Peyer's patch (tissue), 4 donors: Measurements from ENCODE around the gene WDR44. TPM values are rescaled to one million over a fixed set of nuclear protein-coding genes. Genes with fewer than 3 reads are reported as not detected.
"Not testable (repeated sequence)": the region's sequence is repeated elsewhere in the genome, so short reads cannot be mapped to it uniquely, and the experiment has no call there.

Experiments
- DNase-seq, 3 donors: peaks; one replicate each; pipeline ENCODE4 v3.0.0-alpha.2; 2017 to 2019
- H3K27ac ChIP-seq, 4 donors: fragments of 200-600 bp; sonication (generic); one replicate each; pipeline ENCODE4 v1.5.1; 2016 to 2019
- H3K27me3 ChIP-seq, 2 donors: fragments of 200-600 bp; sonication (generic); one replicate each; pipeline ENCODE4 v1.5.1; 2019
- H3K36me3 ChIP-seq, 3 donors: fragments of 200-600 bp; sonication (generic); one replicate each; pipeline ENCODE4 v1.5.1; 2016 to 2019
- H3K4me1 ChIP-seq, 4 donors: fragments of 200-600 bp; sonication (generic); one replicate each; pipeline ENCODE4 v1.5.1; 2016 to 2019
- H3K4me3 ChIP-seq, 4 donors: fragments of 200-600 bp; sonication (generic); 1 replicate in 3 of 4; 2 replicates in 1 of 4; pipeline ENCODE4 v1.5.1; 2016 to 2019; ENCODE audit warnings: mild to moderate bottlenecking in 1 of 4
- H3K9me3 ChIP-seq, 4 donors: fragments of 200-600 bp; sonication (generic); one replicate each; pipeline ENCODE4 v1.5.1; 2016 to 2019; ENCODE audit warnings: mild to moderate bottlenecking in 1 of 4
- POLR2A ChIP-seq, 2 donors: fragments of 450-650 bp; IDR thresholded peaks; one replicate each; pipeline ENCODE4 v1.5.1; 2017; ENCODE audit warnings: antibody characterized with exemption in 2 of 2, mild to moderate bottlenecking in 2 of 2, moderate library complexity in 2 of 2
- total RNA-seq, 4 donors: library from RNA; depleted of rRNA; stranded (reverse); fragments of >200 nt; gene quantifications; one replicate each; pipeline ENCODE4 v1.1.0, GENCODE V29; 2016
- TF ChIP-seq, protein P1 (sequence below), 6 experiments: fragments of 450-650 bp in 4 of 6; fragments of 200-600 bp in 2 of 6; sonication (generic) in 1 of 6; IDR thresholded peaks; one replicate each; pipeline ENCODE4 v1.5.1; 2017 to 2019; ENCODE audit warnings: antibody characterized with exemption in 6 of 6, mild to moderate bottlenecking in 3 of 6, moderate library complexity in 1 of 6

WDR44 gene
- total RNA-seq, 4 donors from 2014 or later = 11.8 to 35.5 (median 18.6) TPM

DNA sequence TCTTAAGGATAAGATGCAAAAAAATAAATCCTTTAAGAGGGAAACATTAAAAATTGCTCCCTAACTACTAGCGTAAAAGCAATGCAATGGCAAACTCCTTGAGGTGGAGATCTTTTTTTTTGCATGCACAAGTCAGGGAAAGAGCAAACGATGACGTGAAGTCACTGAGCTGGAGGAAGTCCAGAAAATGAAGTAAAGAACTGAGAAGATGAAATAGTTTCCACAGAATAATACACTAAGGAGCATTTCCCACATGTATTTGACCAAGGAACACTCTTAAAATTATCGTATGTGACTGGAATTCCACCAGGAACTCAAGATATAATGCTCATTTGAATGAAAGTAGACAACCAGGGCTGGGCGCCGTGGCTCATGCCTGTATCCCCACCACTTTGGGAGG is 128.7 kb downstream of the WDR44 start:
- H3K27ac ChIP-seq = no peak overlapping the region
- no peaks in the 10 kb centered on the region for H3K4me1 ChIP-seq
- no peaks in the 10 kb centered on the region for H3K9me3 ChIP-seq
- TF ChIP-seq, protein P1, sequence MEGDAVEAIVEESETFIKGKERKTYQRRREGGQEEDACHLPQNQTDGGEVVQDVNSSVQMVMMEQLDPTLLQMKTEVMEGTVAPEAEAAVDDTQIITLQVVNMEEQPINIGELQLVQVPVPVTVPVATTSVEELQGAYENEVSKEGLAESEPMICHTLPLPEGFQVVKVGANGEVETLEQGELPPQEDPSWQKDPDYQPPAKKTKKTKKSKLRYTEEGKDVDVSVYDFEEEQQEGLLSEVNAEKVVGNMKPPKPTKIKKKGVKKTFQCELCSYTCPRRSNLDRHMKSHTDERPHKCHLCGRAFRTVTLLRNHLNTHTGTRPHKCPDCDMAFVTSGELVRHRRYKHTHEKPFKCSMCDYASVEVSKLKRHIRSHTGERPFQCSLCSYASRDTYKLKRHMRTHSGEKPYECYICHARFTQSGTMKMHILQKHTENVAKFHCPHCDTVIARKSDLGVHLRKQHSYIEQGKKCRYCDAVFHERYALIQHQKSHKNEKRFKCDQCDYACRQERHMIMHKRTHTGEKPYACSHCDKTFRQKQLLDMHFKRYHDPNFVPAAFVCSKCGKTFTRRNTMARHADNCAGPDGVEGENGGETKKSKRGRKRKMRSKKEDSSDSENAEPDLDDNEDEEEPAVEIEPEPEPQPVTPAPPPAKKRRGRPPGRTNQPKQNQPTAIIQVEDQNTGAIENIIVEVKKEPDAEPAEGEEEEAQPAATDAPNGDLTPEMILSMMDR (IDR thresholded peaks at IDR 0.05) = no peak
- no peak for TF ChIP-seq POLR2A (IDR thresholded peaks at IDR 0.05)
- no peaks in the 10 kb centered on the region for H3K27me3 ChIP-seq
- no peak overlapping the region for H3K4me3 ChIP-seq
- no peak for DNase-seq
- no peaks in the 10 kb centered on the region for H3K36me3 ChIP-seq

DNA sequence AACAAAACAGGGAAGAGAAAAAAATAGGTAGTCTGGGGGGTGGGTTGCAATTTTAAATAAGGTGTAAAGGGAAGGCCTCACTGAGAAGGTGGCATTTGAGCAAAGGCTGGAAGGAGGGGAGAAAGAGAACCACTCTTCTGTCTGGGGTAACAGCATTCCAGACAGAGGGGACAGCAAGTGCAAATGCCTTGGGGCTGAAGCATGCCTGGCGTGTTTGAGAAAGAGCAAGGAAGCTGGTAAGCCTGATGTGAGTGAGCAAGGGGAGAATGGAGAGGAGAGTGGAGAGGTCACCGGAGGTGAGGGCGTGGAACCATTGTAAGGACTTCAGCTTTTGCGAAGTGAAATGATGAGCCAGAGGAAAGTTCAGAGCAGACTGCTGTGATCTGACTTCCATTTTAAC is 130.0 kb downstream of the WDR44 start:
- Histone ChIP-seq H3K4me1 (no peaks in the 10 kb centered on the region), H3K4me3 (no peak overlapping the region), H3K27me3 (no peaks in the 10 kb centered on the region), H3K9me3 (no peaks in the 10 kb centered on the region), H3K36me3 (no peaks in the 10 kb centered on the region), H3K27ac (no peak overlapping the region)
- no peak for DNase-seq
- TF ChIP-seq, protein P1 (IDR thresholded peaks at IDR 0.05) = no peak
- TF ChIP-seq POLR2A (IDR thresholded peaks at IDR 0.05) = no peak

DNA sequence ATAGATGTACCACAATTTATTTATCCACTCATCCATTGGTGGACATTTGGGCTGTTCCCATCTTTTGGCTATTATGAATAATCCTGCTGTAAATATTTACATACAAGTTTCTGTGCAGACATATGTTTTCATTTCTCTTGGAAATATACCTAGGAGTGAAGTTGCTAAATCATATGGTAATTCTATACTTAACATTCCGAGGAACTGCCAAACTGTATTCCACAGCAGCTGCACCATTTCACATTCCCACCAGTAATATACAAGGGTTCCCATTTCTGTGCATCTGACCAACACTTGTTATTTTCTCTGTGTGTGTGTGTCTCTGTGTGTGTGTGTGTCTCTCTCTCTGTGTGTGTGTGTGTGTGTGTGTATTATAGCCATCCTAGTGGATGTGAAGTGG is 134.3 kb downstream of the WDR44 start:
- TF ChIP-seq, protein P1 (IDR thresholded peaks at IDR 0.05) = no peak
- no peak for TF ChIP-seq POLR2A (IDR thresholded peaks at IDR 0.05)
- Histone ChIP-seq H3K27ac (no peak overlapping the region), H3K27me3 (no peaks in the 10 kb centered on the region), H3K9me3 (no peaks in the 10 kb centered on the region), H3K36me3 (no peaks in the 10 kb centered on the region), H3K4me1 (no peaks in the 10 kb centered on the region), H3K4me3 (no peak overlapping the region)
- DNase-seq = no peak

DNA sequence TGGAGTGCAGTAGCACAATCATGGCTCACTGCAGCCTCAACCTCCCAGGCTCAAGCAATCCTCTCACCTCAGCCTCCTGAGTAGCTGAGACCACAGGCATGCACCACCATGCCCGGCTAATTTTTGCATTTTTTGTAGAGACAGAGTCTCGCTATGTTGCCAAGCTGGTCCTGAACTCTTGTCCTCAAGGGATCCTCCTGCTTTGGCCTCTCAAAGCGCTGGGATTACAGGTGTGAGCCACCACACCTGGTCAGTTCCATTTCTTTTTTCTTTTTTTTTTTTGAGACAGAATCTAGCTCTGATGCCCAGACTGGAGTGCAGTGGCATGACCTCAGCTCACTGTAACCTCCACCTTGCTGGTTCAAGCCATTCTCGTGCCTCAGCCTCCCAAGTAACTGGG is 136.5 kb downstream of the WDR44 start:
- not testable (repeated sequence) for H3K9me3 ChIP-seq, H3K4me3 ChIP-seq, H3K36me3 ChIP-seq, H3K27ac ChIP-seq, H3K27me3 ChIP-seq, DNase-seq, H3K4me1 ChIP-seq

DNA sequence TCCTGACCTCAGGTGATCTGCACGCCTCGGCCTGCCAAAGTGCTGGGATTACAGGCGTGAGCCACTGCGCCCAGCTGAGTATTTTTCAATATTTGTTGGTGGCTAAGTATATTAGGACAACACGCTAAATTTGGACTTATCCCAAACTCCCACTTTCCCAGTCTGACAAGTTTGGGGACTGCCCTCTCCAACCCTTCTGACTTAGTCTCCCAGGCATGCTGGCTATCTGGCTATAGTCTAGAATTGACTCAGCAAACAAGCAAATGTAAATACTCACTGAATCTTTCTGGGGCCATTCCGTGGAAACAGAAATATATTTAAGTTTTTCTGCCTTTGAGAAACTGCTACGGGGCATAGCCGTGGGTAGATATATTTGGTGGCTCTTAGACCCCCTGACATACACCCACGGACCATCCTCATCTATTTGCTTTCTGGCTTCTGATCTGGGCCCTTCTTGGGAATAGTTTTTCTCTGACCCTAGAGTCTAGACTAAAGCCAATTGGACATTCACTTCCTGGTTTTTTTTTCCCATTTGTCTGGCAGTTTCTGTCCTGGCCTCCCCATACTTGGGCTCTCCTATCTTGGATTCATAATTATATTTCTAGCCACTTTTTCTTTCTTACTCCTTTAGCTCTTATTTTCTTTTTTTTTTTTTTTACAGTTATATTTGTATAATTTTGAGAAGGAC is 138.5 kb downstream of the WDR44 start:
- Histone ChIP-seq H3K27ac (no peak overlapping the region), H3K27me3 (no peaks in the 10 kb centered on the region), H3K36me3 (no peaks in the 10 kb centered on the region), H3K4me1 (no peaks in the 10 kb centered on the region), H3K4me3 (no peak overlapping the region), H3K9me3 (no peaks in the 10 kb centered on the region)
- TF ChIP-seq POLR2A (IDR thresholded peaks at IDR 0.05) = no peak
- TF ChIP-seq, protein P1 (IDR thresholded peaks at IDR 0.05) = no peak
- no peak for DNase-seq

DNA sequence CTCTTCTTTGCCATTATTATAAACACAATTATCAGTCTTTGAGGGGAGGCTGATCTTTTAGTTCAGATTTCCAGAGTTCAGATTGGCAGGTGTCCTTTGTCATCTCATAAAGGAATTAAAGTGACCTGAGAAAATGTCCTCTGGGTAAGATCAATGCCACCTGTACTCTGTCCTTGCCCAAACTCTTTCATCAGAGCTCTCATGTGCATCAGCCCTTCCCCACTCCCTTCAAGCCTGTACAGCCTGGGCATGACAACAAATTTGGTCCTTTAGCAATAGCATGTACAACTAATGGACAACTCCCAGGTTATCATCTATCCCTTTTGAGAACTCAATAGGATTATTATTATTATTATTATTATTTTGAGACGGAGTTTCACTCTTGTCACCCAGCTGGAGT is 140.8 kb downstream of the WDR44 start:
- DNase-seq, H3K9me3 ChIP-seq, H3K27ac ChIP-seq, H3K36me3 ChIP-seq, H3K4me3 ChIP-seq, H3K27me3 ChIP-seq, H3K4me1 ChIP-seq: not testable (repeated sequence)

DNA sequence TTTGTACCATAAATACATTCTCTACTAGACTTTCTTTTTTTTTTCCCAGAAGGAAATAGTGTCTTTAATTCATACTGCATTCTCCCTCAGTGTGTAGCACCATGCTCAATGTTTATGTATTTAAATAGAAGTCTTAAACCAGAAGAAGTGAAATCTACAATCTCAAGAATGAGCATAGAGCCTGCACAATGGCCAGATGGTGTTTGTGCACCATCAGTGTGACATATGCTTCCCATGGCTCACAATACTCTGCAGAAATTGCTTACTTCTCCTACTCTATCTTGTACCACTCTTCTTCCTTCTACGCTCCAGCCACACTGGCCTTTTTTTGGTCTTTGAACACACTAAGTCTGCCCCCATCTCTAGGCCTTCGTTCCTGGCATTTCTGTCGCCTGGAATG is 147.1 kb downstream of the WDR44 start:
- H3K27me3 ChIP-seq = no peaks in the 10 kb centered on the region
- TF ChIP-seq POLR2A (IDR thresholded peaks at IDR 0.05) = no peak
- TF ChIP-seq, protein P1 (IDR thresholded peaks at IDR 0.05) = no peak
- no peaks in the 10 kb centered on the region for H3K9me3 ChIP-seq
- H3K4me1 ChIP-seq = no peaks in the 10 kb centered on the region
- DNase-seq = no peak
- H3K4me3 ChIP-seq = no peak overlapping the region
- no peaks in the 10 kb centered on the region for H3K36me3 ChIP-seq
- H3K27ac ChIP-seq = no peak overlapping the region
